22Rv1 (cell line): ENCODE data around the gene POLL.

Experiments used
- CTCF ChIP-seq: fragments of 450-650 bp; IDR thresholded peaks from 2 replicates; pipeline ENCODE4 v1.5.1; 2017; ENCODE audit warnings: mild to moderate bottlenecking
- ZFX ChIP-seq: fragments of 450-650 bp; IDR thresholded peaks from 2 replicates; pipeline ENCODE4 v1.6.1; 2017; ENCODE audit warnings: antibody characterized with exemption, borderline replicate concordance

- TF ChIP-seq CTCF (no peak), ZFX (no peak)
Observed at GRCh38 chr10:101612086-101612485, 24.0 kb upstream of the POLL start.
